Progenitor cell of endocrine pancreas (in vitro differentiated cells): Measurements from ENCODE around the gene SMIM7. TPM values are rescaled to one million over a fixed set of nuclear protein-coding genes. Genes with fewer than 3 reads are reported as not detected.
"Not testable (repeated sequence)": the region's sequence is repeated elsewhere in the genome, so short reads cannot be mapped to it uniquely, and the experiment has no call there.

Experiments
- DNase-seq: peaks from one replicate; pipeline ENCODE4 v3.0.0; 2021; ENCODE audit warnings: low spot score; ENCODE audit not compliant: unreplicated experiment
- H3K27ac Mint-ChIP-seq: 2 replicates; pipeline ENCODE4 v1.8.0; 2021; ENCODE audit warnings: mild to moderate bottlenecking, moderate library complexity, mixed read lengths
- H3K27me3 Mint-ChIP-seq: 2 replicates; pipeline ENCODE4 v1.8.0; 2021; ENCODE audit warnings: mixed read lengths
- H3K36me3 Mint-ChIP-seq: 2 replicates; pipeline ENCODE4 v1.8.0; 2022; ENCODE audit warnings: mixed read lengths; ENCODE audit not compliant: insufficient read depth
- H3K4me1 Mint-ChIP-seq: 2 replicates; pipeline ENCODE4 v1.8.0; 2021; ENCODE audit warnings: low read depth, mixed read lengths
- H3K4me3 Mint-ChIP-seq: 2 replicates; pipeline ENCODE4 v1.8.0; 2021; ENCODE audit warnings: low read depth, mild to moderate bottlenecking, moderate library complexity, mixed read lengths
- H3K9me3 Mint-ChIP-seq: 2 replicates; pipeline ENCODE4 v1.8.0; 2021; ENCODE audit warnings: low read depth, mixed read lengths
- CTCF ChIP-seq: fragments of 200-600 bp; sonication (generic); IDR thresholded peaks from one replicate; pipeline ENCODE4 v1.5.0; 2021; ENCODE audit warnings: antibody characterized with exemption, mild to moderate bottlenecking; ENCODE audit not compliant: unreplicated experiment
- total RNA-seq: library from RNA; stranded (reverse); gene quantifications from 2 replicates; pipeline ENCODE4 v1.2.1, GENCODE V29; 2021

SMIM7 gene
- total RNA-seq, 1 donor from 2014 or later: 81.3 TPM

GRCh38 chr19:16655727-16656126, 4.2 kb downstream of the SMIM7 start:
- peaks cover 9% of the 10 kb centered on the region for H3K4me1 Mint-ChIP-seq
- no peak for DNase-seq
- H3K4me3 Mint-ChIP-seq: no peak overlapping the region
- no peaks in the 10 kb centered on the region for H3K27me3 Mint-ChIP-seq
- peaks cover 28% of the 10 kb centered on the region for H3K36me3 Mint-ChIP-seq
- no peak overlapping the region for H3K27ac Mint-ChIP-seq
- TF ChIP-seq CTCF: no peak
- H3K9me3 Mint-ChIP-seq: no peaks in the 10 kb centered on the region

GRCh38 chr19:16654627-16655026, 5.3 kb downstream of the SMIM7 start:
- Mint-ChIP-seq H3K27me3 (no peaks in the 10 kb centered on the region), H3K27ac (no peak overlapping the region), H3K9me3 (no peaks in the 10 kb centered on the region), H3K36me3 (peaks cover 32% of the 10 kb centered on the region), H3K4me1 (peaks cover 9% of the 10 kb centered on the region), H3K4me3 (no peak overlapping the region)
- TF ChIP-seq CTCF: no peak
- DNase-seq: no peak

- H3K9me3 Mint-ChIP-seq: no peaks in the 10 kb centered on the region
- no peak overlapping the region for H3K27ac Mint-ChIP-seq
- no peak for TF ChIP-seq CTCF
- no peaks in the 10 kb centered on the region for H3K27me3 Mint-ChIP-seq
- peaks cover 34% of the 10 kb centered on the region for H3K36me3 Mint-ChIP-seq
- DNase-seq: no peak
- no peak overlapping the region for H3K4me3 Mint-ChIP-seq
- H3K4me1 Mint-ChIP-seq: peaks cover 9% of the 10 kb centered on the region
Measured at GRCh38 chr19:16654140-16654539, 5.8 kb downstream of the SMIM7 start.

GRCh38 chr19:16652854-16653253, 7.1 kb downstream of the SMIM7 start:
- no peaks in the 10 kb centered on the region for H3K4me1 Mint-ChIP-seq

GRCh38 chr19:16651421-16652188, 8.3 kb downstream of the SMIM7 start:
- peaks cover 35% of the 10 kb centered on the region for H3K36me3 Mint-ChIP-seq
- H3K27me3 Mint-ChIP-seq: not testable (repeated sequence)

More at GRCh38 chr19:16652854-16653253, 7.1 kb downstream of the SMIM7 start:
- Mint-ChIP-seq H3K27me3 (no peaks in the 10 kb centered on the region), H3K9me3 (no peaks in the 10 kb centered on the region), H3K36me3 (peaks cover 33% of the 10 kb centered on the region), H3K27ac (no peak overlapping the region), H3K4me3 (no peak overlapping the region)
- no peak for TF ChIP-seq CTCF
- no peak for DNase-seq

GRCh38 chr19:16650821-16651220, 9.1 kb downstream of the SMIM7 start:
- H3K27me3 Mint-ChIP-seq: no peaks in the 10 kb centered on the region
- H3K9me3 Mint-ChIP-seq: no peaks in the 10 kb centered on the region
- H3K27ac Mint-ChIP-seq: no peak overlapping the region
- peaks cover 32% of the 10 kb centered on the region for H3K36me3 Mint-ChIP-seq
- no peak for DNase-seq
- no peaks in the 10 kb centered on the region for H3K4me1 Mint-ChIP-seq
- TF ChIP-seq CTCF: no peak
- H3K4me3 Mint-ChIP-seq: no peak overlapping the region

More at GRCh38 chr19:16651421-16652188, 8.3 kb downstream of the SMIM7 start:
- not testable (repeated sequence) for H3K4me1 Mint-ChIP-seq, H3K9me3 Mint-ChIP-seq, DNase-seq, H3K4me3 Mint-ChIP-seq, H3K27ac Mint-ChIP-seq
